ENCODE measurements around the gene PHLDA2. TPM values are rescaled to one million over a fixed set of nuclear protein-coding genes. Genes with fewer than 3 reads are reported as not detected.

Gene PHLDA2
- total and polyA plus RNA-seq, 2 experiments from 2014 or later: 3.8 to 16.5 TPM

GRCh38 chr11:2949920-2950319 lies 20.7 kb upstream of the PHLDA2 start (continued):
- no peak for TF ChIP-seq REST (IDR thresholded peaks at IDR 0.05; ENCODE audit: unreplicated experiment)
- TF ChIP-seq CTCF (conservative IDR thresholded peaks at IDR 0.05; ENCODE audit: low read depth in 2 of 2): no peak
- no peak for TF ChIP-seq NANOG (IDR thresholded peaks at IDR 0.05; ENCODE audit: borderline replicate concordance)
- no peak for TF ChIP-seq ETS1 (IDR thresholded peaks at IDR 0.05)

DNA sequence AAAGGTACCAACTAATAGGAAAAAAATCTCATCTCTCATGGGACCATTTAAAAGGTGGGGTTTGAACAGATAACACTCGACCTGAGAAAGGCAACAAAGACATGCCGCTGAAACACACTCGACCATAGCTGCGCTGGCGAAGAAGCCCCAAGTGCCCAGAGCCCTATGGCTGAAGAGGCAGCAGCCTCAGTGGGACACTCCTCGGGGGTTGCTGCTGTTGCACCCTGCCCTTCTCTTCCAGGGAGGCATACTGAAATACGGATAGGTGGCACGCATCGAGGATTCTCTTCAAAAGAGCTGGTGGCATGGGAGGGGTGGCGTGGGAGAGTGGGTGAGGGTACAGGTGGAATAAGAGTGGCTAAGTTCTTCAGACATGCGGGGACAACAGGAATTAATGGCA lies 18.5 kb upstream of the PHLDA2 start:
- Mint-ChIP-seq H3K4me1 (peaks cover 45% of the 10 kb centered on the region), H3K36me3 (ENCODE audit: low read depth) (peaks cover 80% of the 10 kb centered on the region), H3K9me3 (no peaks in the 10 kb centered on the region), H3K27ac (no peak overlapping the region), H3K4me3 (no peak overlapping the region), H3K27me3 (ENCODE audit: insufficient read depth, low read depth, poor library complexity) (peaks cover 13% of the 10 kb centered on the region)
- Histone ChIP-seq H3K4me1 (ENCODE audit: insufficient read depth) (peaks cover 38% of the 10 kb centered on the region), H2AFZ (no peak overlapping the region), H3K4me2 (no peak overlapping the region), H3F3A (replicated peaks; ENCODE audit: low read depth) (peaks cover 55% of the 10 kb centered on the region), H3K27me3 (ENCODE audit: insufficient read depth) (no peaks in the 10 kb centered on the region), H3K79me2 (replicated peaks; ENCODE audit: insufficient read depth) (peaks cover 8% of the 10 kb centered on the region), H3K27ac (ENCODE audit: low read depth) (no peak overlapping the region), H3K4me3 (no peak overlapping the region), H4K20me1 (replicated peaks; ENCODE audit: insufficient read depth) (peaks cover 48% of the 10 kb centered on the region), H3K9me2 (ENCODE audit: insufficient read depth) (no peaks in the 10 kb centered on the region), H3K36me3 (ENCODE audit: insufficient read depth) (peaks cover 26% of the 10 kb centered on the region)
- no peak for ATAC-seq
- no peak for DNase-seq (ENCODE audit: low spot score)
- TF ChIP-seq ZNF331 (CRISPR knock-in tag; IDR thresholded peaks at IDR 0.05; ENCODE audit: low read depth) (no peak), EZH2 (IDR thresholded peaks at IDR 0.05; ENCODE audit: low read depth, unreplicated experiment) (no peak), REST (IDR thresholded peaks at IDR 0.05; ENCODE audit: unreplicated experiment) (no peak), CREB1 (CRISPR knock-in tag; IDR thresholded peaks at IDR 0.05; ENCODE audit: low read depth) (no peak), NANOG (IDR thresholded peaks at IDR 0.05; ENCODE audit: borderline replicate concordance) (no peak)
- TF ChIP-seq, protein P1, sequence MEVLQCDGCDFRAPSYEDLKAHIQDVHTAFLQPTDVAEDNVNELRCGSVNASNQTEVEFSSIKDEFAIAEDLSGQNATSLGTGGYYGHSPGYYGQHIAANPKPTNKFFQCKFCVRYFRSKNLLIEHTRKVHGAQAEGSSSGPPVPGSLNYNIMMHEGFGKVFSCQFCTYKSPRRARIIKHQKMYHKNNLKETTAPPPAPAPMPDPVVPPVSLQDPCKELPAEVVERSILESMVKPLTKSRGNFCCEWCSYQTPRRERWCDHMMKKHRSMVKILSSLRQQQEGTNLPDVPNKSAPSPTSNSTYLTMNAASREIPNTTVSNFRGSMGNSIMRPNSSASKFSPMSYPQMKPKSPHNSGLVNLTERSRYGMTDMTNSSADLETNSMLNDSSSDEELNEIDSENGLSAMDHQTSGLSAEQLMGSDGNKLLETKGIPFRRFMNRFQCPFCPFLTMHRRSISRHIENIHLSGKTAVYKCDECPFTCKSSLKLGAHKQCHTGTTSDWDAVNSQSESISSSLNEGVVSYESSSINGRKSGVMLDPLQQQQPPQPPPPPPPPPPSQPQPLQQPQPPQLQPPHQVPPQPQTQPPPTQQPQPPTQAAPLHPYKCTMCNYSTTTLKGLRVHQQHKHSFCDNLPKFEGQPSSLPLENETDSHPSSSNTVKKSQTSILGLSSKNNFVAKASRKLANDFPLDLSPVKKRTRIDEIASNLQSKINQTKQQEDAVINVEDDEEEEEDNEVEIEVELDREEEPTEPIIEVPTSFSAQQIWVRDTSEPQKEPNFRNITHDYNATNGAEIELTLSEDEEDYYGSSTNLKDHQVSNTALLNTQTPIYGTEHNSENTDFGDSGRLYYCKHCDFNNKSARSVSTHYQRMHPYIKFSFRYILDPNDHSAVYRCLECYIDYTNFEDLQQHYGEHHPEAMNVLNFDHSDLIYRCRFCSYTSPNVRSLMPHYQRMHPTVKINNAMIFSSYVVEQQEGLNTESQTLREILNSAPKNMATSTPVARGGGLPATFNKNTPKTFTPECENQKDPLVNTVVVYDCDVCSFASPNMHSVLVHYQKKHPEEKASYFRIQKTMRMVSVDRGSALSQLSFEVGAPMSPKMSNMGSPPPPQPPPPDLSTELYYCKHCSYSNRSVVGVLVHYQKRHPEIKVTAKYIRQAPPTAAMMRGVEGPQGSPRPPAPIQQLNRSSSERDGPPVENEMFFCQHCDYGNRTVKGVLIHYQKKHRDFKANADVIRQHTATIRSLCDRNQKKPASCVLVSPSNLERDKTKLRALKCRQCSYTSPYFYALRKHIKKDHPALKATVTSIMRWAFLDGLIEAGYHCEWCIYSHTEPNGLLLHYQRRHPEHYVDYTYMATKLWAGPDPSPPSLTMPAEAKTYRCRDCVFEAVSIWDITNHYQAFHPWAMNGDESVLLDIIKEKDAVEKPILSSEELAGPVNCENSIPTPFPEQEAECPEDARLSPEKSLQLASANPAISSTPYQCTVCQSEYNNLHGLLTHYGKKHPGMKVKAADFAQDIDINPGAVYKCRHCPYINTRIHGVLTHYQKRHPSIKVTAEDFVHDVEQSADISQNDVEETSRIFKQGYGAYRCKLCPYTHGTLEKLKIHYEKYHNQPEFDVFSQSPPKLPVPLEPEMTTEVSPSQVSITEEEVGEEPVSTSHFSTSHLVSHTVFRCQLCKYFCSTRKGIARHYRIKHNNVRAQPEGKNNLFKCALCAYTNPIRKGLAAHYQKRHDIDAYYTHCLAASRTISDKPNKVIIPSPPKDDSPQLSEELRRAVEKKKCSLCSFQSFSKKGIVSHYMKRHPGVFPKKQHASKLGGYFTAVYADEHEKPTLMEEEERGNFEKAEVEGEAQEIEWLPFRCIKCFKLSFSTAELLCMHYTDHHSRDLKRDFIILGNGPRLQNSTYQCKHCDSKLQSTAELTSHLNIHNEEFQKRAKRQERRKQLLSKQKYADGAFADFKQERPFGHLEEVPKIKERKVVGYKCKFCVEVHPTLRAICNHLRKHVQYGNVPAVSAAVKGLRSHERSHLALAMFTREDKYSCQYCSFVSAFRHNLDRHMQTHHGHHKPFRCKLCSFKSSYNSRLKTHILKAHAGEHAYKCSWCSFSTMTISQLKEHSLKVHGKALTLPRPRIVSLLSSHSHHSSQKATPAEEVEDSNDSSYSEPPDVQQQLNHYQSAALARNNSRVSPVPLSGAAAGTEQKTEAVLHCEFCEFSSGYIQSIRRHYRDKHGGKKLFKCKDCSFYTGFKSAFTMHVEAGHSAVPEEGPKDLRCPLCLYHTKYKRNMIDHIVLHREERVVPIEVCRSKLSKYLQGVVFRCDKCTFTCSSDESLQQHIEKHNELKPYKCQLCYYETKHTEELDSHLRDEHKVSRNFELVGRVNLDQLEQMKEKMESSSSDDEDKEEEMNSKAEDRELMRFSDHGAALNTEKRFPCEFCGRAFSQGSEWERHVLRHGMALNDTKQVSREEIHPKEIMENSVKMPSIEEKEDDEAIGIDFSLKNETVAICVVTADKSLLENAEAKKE (CRISPR knock-in tag; IDR thresholded peaks at IDR 0.05): no peak
